A549 (cell line): ENCODE measurements around the gene SLC26A5. TPM values are rescaled to one million over a fixed set of nuclear protein-coding genes. Genes with fewer than 3 reads are reported as not detected.

Experiments used
- polyA plus RNA-seq, 4 experiments: library from polyadenylated mRNA; depleted of rRNA in 3 of 4; stranded (reverse); fragments of >200 nt; fragmentation: RNase III in 1 of 4; extraction: RNeasy Plus Mini Kit Qiagen cat#74134 plus additional on column Dnase treatment in 1 of 4; gene quantifications; 2 replicates in 3 of 4; 3 replicates in 1 of 4; pipeline ENCODE4 v1.2.3, GENCODE V29; 2011 to 2017
- small RNA-seq, 6 experiments: library from RNA; depleted of rRNA; stranded (forward); fragments of <200 nt; gene quantifications; one replicate each; pipeline ENCODE3, GENCODE V24; 2012

SLC26A5 gene
- polyA plus RNA-seq, 2 of the 4 experiments (the other 2 are of a cell fraction), result not detected

Small RNAs within 50 kb of the gene (small RNA-seq; reads per million reads assigned to genes)
- gene RF00019 (0 reads per million in 6 experiments), gene RPS29P16 (0 to 0.16 (median 0) reads per million in 6 experiments)

Other genes with a start within 250 kb of the SLC26A5 start
- gene PMPCB, start 148.8 kb downstream of the SLC26A5 start, polyA plus RNA-seq (2011; rRNA removed), result 99.3 and 102 TPM in 2 replicates
- 75.8 to 77.2 TPM (median 76.8 TPM) in 3 replicates for gene PMPCB, start 148.8 kb downstream of the SLC26A5 start, polyA plus RNA-seq (2017; fragmentation: RNase III; extraction: RNeasy Plus Mini Kit Qiagen cat#74134 plus additional on column Dnase treatment)
- gene DNAJC2, start 101.4 kb downstream of the SLC26A5 start, polyA plus RNA-seq (2011; rRNA removed), result 36.8 and 63.3 TPM in 2 replicates
- 46.5 to 55.8 TPM (median 48.8 TPM) in 3 replicates for gene DNAJC2, start 101.4 kb downstream of the SLC26A5 start, polyA plus RNA-seq (2017; fragmentation: RNase III; extraction: RNeasy Plus Mini Kit Qiagen cat#74134 plus additional on column Dnase treatment)
- gene PSMC2, start 98.6 kb downstream of the SLC26A5 start, polyA plus RNA-seq (2011; rRNA removed), result 211 and 287 TPM in 2 replicates
- 246 to 259 TPM (median 252 TPM) in 3 replicates for gene PSMC2, start 98.6 kb downstream of the SLC26A5 start, polyA plus RNA-seq (2017; fragmentation: RNase III; extraction: RNeasy Plus Mini Kit Qiagen cat#74134 plus additional on column Dnase treatment)